NCI-H1105 treated with DMSO at 0.1 percent for 48 hours (cell line): ENCODE measurements around the gene PARD3.

Experiments
- DNase-seq: peaks from one replicate; lab custom pipeline; 2025; lab: John Stamatoyannopoulos, UW

The PARD3 gene

DNA sequence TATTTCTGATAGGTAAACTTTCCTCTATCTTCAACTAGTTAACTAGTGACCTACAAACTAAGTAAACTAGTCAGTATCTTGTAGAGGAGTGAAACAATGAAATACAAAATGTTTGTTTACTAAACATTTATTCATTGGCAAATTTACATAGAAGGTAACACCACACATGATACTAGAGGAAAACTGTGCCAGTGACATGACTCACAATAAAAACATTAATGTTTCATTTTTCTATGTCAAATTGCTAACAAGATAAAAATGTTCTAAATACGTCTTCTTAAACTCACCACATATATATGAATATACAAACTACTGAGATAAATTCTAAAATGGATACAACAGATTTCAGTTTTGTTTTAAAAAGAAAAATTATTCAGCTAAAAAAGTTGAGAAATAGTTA, 471.3 kb downstream of the PARD3 start:
- no peak for DNase-seq

DNA sequence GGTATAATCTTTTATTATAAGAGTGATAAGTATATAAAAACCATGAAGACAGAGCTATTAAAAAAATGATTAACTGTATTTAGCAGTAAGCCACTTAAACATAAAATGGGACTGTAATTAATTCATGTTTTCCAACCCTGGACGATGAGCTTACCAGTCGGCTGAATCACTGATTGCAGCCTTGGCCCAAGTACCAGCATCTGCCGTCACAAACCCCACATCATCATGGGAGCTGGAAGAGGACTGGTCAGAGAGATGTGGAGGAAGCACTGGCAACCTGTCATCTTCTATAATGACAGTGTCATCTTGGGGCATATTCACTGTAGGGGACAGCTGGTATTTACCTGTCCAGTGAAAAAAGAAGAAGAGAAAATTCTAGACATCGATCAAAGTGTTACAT, 473.6 kb downstream of the PARD3 start:
- peak; percentile 37 for DNase-seq

DNA sequence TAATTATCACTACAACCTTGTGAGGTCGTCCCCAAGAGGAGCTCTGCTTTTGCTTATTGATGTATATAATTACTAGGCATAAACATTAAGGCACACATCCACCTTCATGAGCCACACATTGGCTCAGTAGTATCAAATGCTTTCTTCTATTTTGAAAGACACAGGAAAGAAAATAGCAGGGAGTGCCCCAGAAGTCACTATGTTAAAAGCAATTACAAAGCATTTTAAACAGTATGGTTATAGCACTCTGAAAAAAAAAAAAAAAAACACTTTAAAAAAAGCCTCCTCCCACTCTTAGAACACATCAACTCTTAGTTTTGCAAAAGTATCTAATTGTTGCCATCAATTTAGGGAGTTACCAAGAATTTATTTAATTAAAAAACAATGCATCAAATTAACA, 474.2 kb downstream of the PARD3 start:
- DNase-seq, result no peak

- no peak for DNase-seq
Measured at GRCh38 chr10:34339816-34340553, 475.1 kb downstream of the PARD3 start.

DNA sequence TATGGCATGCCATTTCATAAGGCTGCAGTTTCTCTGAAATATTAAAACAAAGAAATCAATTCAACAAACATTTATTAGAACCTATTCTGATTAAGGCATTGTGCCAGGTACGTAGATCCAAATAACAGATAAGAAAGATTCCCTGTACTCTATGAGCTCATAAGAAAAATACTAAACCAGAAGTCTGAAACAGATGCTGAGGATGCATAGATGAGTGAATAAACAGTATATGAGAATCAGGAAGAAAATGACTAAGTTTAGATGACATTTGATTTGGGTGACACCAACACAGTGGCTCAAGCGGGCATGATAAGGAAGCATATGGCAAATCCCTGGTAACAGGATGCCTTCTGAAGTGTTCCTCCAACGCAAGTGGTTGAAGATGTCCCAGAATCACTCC, 477.2 kb downstream of the PARD3 start:
- DNase-seq, result no peak

- DNase-seq, result no peak
Measured at GRCh38 chr10:34335960-34336690, 479.0 kb downstream of the PARD3 start.

GRCh38 chr10:34334908-34335307, 480.2 kb downstream of the PARD3 start:
- no peak for DNase-seq

DNA sequence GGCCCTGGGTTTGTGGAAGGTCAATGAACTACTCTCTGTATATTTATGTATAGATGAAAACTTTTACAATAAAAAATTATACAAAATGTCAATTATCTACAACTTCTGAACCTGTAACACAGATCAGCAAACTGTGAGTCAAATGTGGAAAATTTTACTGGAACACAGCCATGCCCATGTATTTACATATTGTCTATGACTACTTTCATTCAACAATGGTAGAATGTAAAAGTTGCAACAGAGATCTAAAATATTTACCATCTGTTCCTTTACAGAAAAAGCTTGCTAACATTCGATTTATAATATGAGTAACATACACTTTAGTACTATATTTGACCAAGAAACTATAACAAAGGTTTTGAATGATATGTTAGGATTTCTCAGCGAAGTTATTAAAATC, 481.6 kb downstream of the PARD3 start:
- DNase-seq, result no peak

- no peak for DNase-seq
Measured at GRCh38 chr10:34327184-34327583, 487.9 kb downstream of the PARD3 start.

GRCh38 chr10:34323192-34323591, 491.9 kb downstream of the PARD3 start:
- DNase-seq, result no peak

- DNase-seq, result peak; percentile 87
Measured at GRCh38 chr10:34320265-34320664, 494.8 kb downstream of the PARD3 start.

DNA sequence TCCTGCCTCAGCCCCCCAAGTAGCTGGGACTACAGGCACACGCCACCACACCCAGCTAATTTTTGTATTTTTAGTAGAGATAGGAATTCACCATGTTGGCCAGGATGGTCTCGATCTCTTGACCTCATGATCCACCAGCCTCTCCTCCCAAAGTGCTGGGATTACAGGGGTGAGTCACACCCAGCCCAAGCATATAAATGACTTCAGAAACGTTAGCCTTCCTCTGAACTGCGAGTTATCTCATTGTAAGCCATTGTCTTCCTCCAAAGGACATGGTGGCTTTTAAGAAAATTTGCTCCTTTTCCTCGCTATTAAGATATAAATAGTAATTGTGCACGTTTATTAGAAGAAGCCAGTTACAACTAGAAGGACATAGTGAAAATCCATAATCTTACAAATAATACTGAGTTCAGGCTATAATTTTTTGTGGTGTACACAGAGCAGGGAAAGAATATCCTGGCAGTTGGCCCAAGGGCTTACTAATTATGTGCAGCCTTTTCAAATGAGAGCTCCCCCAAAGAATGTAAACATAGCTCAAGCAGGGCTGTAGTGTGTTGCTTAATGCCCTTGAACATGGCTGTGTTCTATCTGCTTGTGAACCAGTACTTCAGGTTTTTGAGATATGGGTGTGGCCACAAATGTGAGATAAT, 495.8 kb downstream of the PARD3 start:
- DNase-seq, result peak; percentile 95

GRCh38 chr10:34316154-34316553, 498.9 kb downstream of the PARD3 start:
- no peak for DNase-seq

DNA sequence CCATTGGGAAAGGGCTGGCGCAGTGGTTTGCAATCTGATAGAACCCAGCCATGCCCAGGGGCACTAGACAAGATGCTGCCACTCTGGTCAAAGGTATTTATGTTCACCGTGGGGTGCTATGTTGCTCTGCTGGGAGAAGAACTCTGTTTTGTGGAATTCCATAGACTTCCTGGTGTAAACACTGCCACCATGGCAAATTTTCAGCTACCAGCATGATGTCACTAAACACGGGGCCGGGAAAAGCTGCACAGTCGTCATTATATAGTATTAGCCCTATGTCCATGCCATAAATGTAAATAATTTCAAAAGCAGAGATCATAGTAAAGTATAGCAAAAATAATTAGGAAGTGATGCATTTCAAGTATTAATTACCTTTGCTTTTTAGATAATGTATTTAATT, 500.6 kb downstream of the PARD3 start:
- no peak for DNase-seq

GRCh38 chr10:34313888-34314287, 501.2 kb downstream of the PARD3 start:
- DNase-seq, result no peak

DNA sequence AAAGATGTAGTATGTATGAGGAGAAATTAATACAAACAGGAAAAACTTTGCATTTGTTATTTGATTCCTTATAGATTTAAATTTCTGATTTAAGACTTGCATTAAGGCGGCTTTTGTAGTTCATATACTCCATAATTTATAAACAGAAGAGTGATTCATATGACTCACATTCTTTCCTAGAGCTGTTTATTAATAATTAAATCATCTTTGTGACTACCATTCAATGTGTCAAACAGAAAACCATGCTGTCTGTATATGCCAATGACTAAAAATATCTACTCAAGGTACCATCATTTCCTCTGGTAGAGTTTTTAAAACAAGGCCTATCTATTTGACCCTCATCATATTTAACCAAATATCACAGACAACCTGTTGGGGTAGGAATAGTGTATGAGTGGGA, 501.7 kb downstream of the PARD3 start:
- DNase-seq, result no peak

GRCh38 chr10:34311679-34312078, 503.4 kb downstream of the PARD3 start:
- no peak for DNase-seq

GRCh38 chr10:34310234-34310633, 504.9 kb downstream of the PARD3 start:
- no peak for DNase-seq

- DNase-seq, result no peak
Measured at GRCh38 chr10:34305189-34305588, 509.9 kb downstream of the PARD3 start.

- no peak for DNase-seq
Measured at GRCh38 chr10:34303022-34303421, 512.1 kb downstream of the PARD3 start.

DNA sequence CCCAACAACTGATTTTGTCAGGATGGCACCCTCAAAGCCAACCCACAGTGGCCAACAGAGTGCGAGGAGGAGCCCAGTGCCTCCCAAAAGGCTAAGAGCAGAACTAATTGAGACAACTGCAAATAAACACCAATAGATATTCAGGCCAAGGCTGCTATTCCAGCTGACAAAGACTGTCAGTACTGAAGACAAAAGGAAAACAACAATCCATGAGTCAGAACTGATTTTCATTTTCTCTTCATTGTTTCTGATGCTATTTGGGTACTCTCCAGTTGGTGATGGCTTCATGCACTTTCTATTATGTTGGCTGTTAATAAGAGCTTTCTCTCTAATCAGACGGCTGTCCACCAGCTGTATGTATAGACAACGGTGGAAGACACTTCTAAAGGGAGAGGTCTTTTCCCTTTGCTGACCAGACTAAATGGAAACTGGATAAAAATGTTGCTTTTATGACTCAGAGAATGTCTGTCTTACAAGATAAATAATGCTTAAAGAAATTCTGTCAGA, 515.9 kb downstream of the PARD3 start:
- DNase-seq, result no peak

- DNase-seq, result no peak
Measured at GRCh38 chr10:34298346-34298818, 516.7 kb downstream of the PARD3 start.
